ENCODE data around the gene POLD1.

POLD1 gene

GRCh38 chr19:50365434-50366306 is 18.5 kb upstream of the POLD1 start, which contains the start of gene NAPSA:
TSS of gene NAPSA (minus strand) at chr19:50365639. CDS start at chr19:50365621, 18 bp downstream.
- Histone ChIP-seq H3K4me3 (ENCODE audit: low read depth in 1 of 2, low read length in 2 of 2) (no peak within 1 kb of the TSS), H3K27ac (ENCODE audit: low read depth, low read length) (no peak within 1 kb of the TSS), H3K9ac (ENCODE audit: low read depth in 1 of 2, low read length in 2 of 2) (no peak within 1 kb of the TSS)

GRCh38 chr19:50368649-50369570 is 15.2 kb upstream of the POLD1 start:
- no peaks in the 10 kb centered on the region for H3K9me3 ChIP-seq (ENCODE audit: control insufficient read depth in 1 of 2, low read length in 2 of 2)
- H3K27me3 ChIP-seq (ENCODE audit: control insufficient read depth in 1 of 2, insufficient read depth in 2 of 2, low read length in 2 of 2) = no peaks in the 10 kb centered on the region
- H3K4me1 ChIP-seq (ENCODE audit: control insufficient read depth in 1 of 2, insufficient read depth in 2 of 2, low read length in 2 of 2) = no peaks in the 10 kb centered on the region
- peak overlapping the region; percentile 87 to 93 for H3K4me3 ChIP-seq (ENCODE audit: low read depth in 1 of 2, low read length in 2 of 2)
- no peaks in the 10 kb centered on the region for H3K36me3 ChIP-seq (ENCODE audit: control insufficient read depth in 1 of 2, insufficient read depth in 2 of 2, low read length in 2 of 2)
- H3K27ac ChIP-seq (ENCODE audit: low read depth, low read length) = no peak overlapping the region
- H3K9ac ChIP-seq (ENCODE audit: low read depth in 1 of 2, low read length in 2 of 2) = peak overlapping the region; percentile 66 to 86

More at GRCh38 chr19:50365434-50366306, 18.5 kb upstream of the POLD1 start, which contains the start of gene NAPSA:
- no peaks in the 10 kb centered on the region for H3K4me1 ChIP-seq (ENCODE audit: control insufficient read depth in 1 of 2, insufficient read depth in 2 of 2, low read length in 2 of 2)
- no peaks in the 10 kb centered on the region for H3K36me3 ChIP-seq (ENCODE audit: control insufficient read depth in 1 of 2, insufficient read depth in 2 of 2, low read length in 2 of 2)
- no peaks in the 10 kb centered on the region for H3K9me3 ChIP-seq (ENCODE audit: control insufficient read depth in 1 of 2, low read length in 2 of 2)
- no peaks in the 10 kb centered on the region for H3K27me3 ChIP-seq (ENCODE audit: control insufficient read depth in 1 of 2, insufficient read depth in 2 of 2, low read length in 2 of 2)

- no peaks in the 10 kb centered on the region for H3K27me3 ChIP-seq (ENCODE audit: control insufficient read depth in 1 of 2, insufficient read depth in 2 of 2, low read length in 2 of 2)
- H3K36me3 ChIP-seq (ENCODE audit: control insufficient read depth in 1 of 2, insufficient read depth in 2 of 2, low read length in 2 of 2) = no peaks in the 10 kb centered on the region
- H3K9ac ChIP-seq (ENCODE audit: low read depth in 1 of 2, low read length in 2 of 2) = no peak overlapping the region
- peaks cover 0 to 4% of the 10 kb centered on the region in 2 donors for H3K4me1 ChIP-seq (ENCODE audit: control insufficient read depth in 1 of 2, insufficient read depth in 2 of 2, low read length in 2 of 2)
- no peaks in the 10 kb centered on the region for H3K9me3 ChIP-seq (ENCODE audit: control insufficient read depth in 1 of 2, low read length in 2 of 2)
- H3K4me3 ChIP-seq (ENCODE audit: low read depth in 1 of 2, low read length in 2 of 2) = no peak overlapping the region
- no peak overlapping the region for H3K27ac ChIP-seq (ENCODE audit: low read depth, low read length)
These were observed 12.2 kb upstream of the POLD1 start for GRCh38 chr19:50371914-50372475.

- H3K36me3 ChIP-seq (ENCODE audit: control insufficient read depth in 1 of 2, insufficient read depth in 2 of 2, low read length in 2 of 2) = peaks cover 35 to 41% of the 10 kb centered on the region in 2 donors
These were observed 7.7 kb upstream of the POLD1 start, which contains the start of gene NR1H2 for GRCh38 chr19:50376166-50377050. TSS of gene NR1H2 (plus strand) at chr19:50376457. CDS start at chr19:50377606, 1,149 bp downstream.

GRCh38 chr19:50377051-50377461 is 7.1 kb upstream of the POLD1 start:
- Histone ChIP-seq H3K27me3 (ENCODE audit: control insufficient read depth in 1 of 2, insufficient read depth in 2 of 2, low read length in 2 of 2) (no peaks in the 10 kb centered on the region), H3K4me1 (ENCODE audit: control insufficient read depth in 1 of 2, insufficient read depth in 2 of 2, low read length in 2 of 2) (peaks cover 0 to 4% of the 10 kb centered on the region in 2 donors), H3K9me3 (ENCODE audit: control insufficient read depth in 1 of 2, low read length in 2 of 2) (no peaks in the 10 kb centered on the region), H3K36me3 (ENCODE audit: control insufficient read depth in 1 of 2, insufficient read depth in 2 of 2, low read length in 2 of 2) (peaks cover 35 to 48% of the 10 kb centered on the region in 2 donors), H3K4me3 (ENCODE audit: low read depth in 1 of 2, low read length in 2 of 2) (no peak overlapping the region), H3K27ac (ENCODE audit: low read depth, low read length) (no peak overlapping the region), H3K9ac (ENCODE audit: low read depth in 1 of 2, low read length in 2 of 2) (no peak overlapping the region)

More at GRCh38 chr19:50376166-50377050, 7.7 kb upstream of the POLD1 start, which contains the start of gene NR1H2:
- H3K4me3 ChIP-seq (ENCODE audit: low read depth in 1 of 2, low read length in 2 of 2) = peak within 1 kb of the TSS; percentile 88 to 92
- peaks cover 0 to 4% of the 10 kb centered on the region in 2 donors for H3K4me1 ChIP-seq (ENCODE audit: control insufficient read depth in 1 of 2, insufficient read depth in 2 of 2, low read length in 2 of 2)
- no peaks in the 10 kb centered on the region for H3K9me3 ChIP-seq (ENCODE audit: control insufficient read depth in 1 of 2, low read length in 2 of 2)
- H3K27ac ChIP-seq (ENCODE audit: low read depth, low read length) = peak within 1 kb of the TSS; percentile 99
- peak within 1 kb of the TSS; percentile 89 to 97 for H3K9ac ChIP-seq (ENCODE audit: low read depth in 1 of 2, low read length in 2 of 2)
- H3K27me3 ChIP-seq (ENCODE audit: control insufficient read depth in 1 of 2, insufficient read depth in 2 of 2, low read length in 2 of 2) = no peaks in the 10 kb centered on the region

- Histone ChIP-seq H3K36me3 (ENCODE audit: control insufficient read depth in 1 of 2, insufficient read depth in 2 of 2, low read length in 2 of 2) (peaks cover 35 to 53% of the 10 kb centered on the region in 2 donors), H3K4me3 (ENCODE audit: low read depth in 1 of 2, low read length in 2 of 2) (no peak overlapping the region), H3K4me1 (ENCODE audit: control insufficient read depth in 1 of 2, insufficient read depth in 2 of 2, low read length in 2 of 2) (peaks cover 0 to 4% of the 10 kb centered on the region in 2 donors), H3K9ac (ENCODE audit: low read depth in 1 of 2, low read length in 2 of 2) (no peak overlapping the region), H3K9me3 (ENCODE audit: control insufficient read depth in 1 of 2, low read length in 2 of 2) (no peaks in the 10 kb centered on the region), H3K27me3 (ENCODE audit: control insufficient read depth in 1 of 2, insufficient read depth in 2 of 2, low read length in 2 of 2) (no peaks in the 10 kb centered on the region), H3K27ac (ENCODE audit: low read depth, low read length) (no peak overlapping the region)
These were observed 6.6 kb upstream of the POLD1 start for GRCh38 chr19:50377517-50377916.

- H3K27ac ChIP-seq (ENCODE audit: low read depth, low read length) = no peak overlapping the region
- peaks cover 0 to 7% of the 10 kb centered on the region in 2 donors for H3K4me1 ChIP-seq (ENCODE audit: control insufficient read depth in 1 of 2, insufficient read depth in 2 of 2, low read length in 2 of 2)
- no peak overlapping the region for H3K9ac ChIP-seq (ENCODE audit: low read depth in 1 of 2, low read length in 2 of 2)
- no peak overlapping the region for H3K4me3 ChIP-seq (ENCODE audit: low read depth in 1 of 2, low read length in 2 of 2)
- peaks cover 35 to 59% of the 10 kb centered on the region in 2 donors for H3K36me3 ChIP-seq (ENCODE audit: control insufficient read depth in 1 of 2, insufficient read depth in 2 of 2, low read length in 2 of 2)
- H3K9me3 ChIP-seq (ENCODE audit: control insufficient read depth in 1 of 2, low read length in 2 of 2) = no peaks in the 10 kb centered on the region
- no peaks in the 10 kb centered on the region for H3K27me3 ChIP-seq (ENCODE audit: control insufficient read depth in 1 of 2, insufficient read depth in 2 of 2, low read length in 2 of 2)
These were observed 5.8 kb upstream of the POLD1 start for GRCh38 chr19:50378169-50378862.

- no peak overlapping the region for H3K27ac ChIP-seq (ENCODE audit: low read depth, low read length)
- H3K4me1 ChIP-seq (ENCODE audit: control insufficient read depth in 1 of 2, insufficient read depth in 2 of 2, low read length in 2 of 2) = peaks cover 0 to 12% of the 10 kb centered on the region in 2 donors
- no peaks in the 10 kb centered on the region for H3K27me3 ChIP-seq (ENCODE audit: control insufficient read depth in 1 of 2, insufficient read depth in 2 of 2, low read length in 2 of 2)
- H3K4me3 ChIP-seq (ENCODE audit: low read depth in 1 of 2, low read length in 2 of 2) = no peak overlapping the region
- H3K36me3 ChIP-seq (ENCODE audit: control insufficient read depth in 1 of 2, insufficient read depth in 2 of 2, low read length in 2 of 2) = peaks cover 35 to 59% of the 10 kb centered on the region in 2 donors
- no peaks in the 10 kb centered on the region for H3K9me3 ChIP-seq (ENCODE audit: control insufficient read depth in 1 of 2, low read length in 2 of 2)
- no peak overlapping the region for H3K9ac ChIP-seq (ENCODE audit: low read depth in 1 of 2, low read length in 2 of 2)
These were observed 5.3 kb upstream of the POLD1 start for GRCh38 chr19:50378863-50379236.
